Transverse colon (tissue), 4 donors: ENCODE data around the gene AGTR1.

ENCODE experiments used
- CTCF ChIP-seq, 5 experiments: fragments of 200-600 bp in 3 of 5; fragments of 450-650 bp in 2 of 5; sonication (generic) in 3 of 5; IDR thresholded peaks; 1 replicate in 2 of 5; 2 replicates in 3 of 5; pipeline ENCODE4 v1.5.1; 2016 to 2017; ENCODE audit warnings: antibody characterized with exemption in 5 of 5, inconsistent platforms in 3 of 5, mild to moderate bottlenecking in 2 of 5, moderate library complexity in 1 of 5
- POLR2AphosphoS5 ChIP-seq, 3 donors: sonication (generic); formaldehyde crosslinking; IDR thresholded peaks; one replicate each; pipeline ENCODE4 v1.6.1; 2016; ENCODE audit warnings: antibody characterized with exemption in 3 of 3

GRCh38 chr3:148651549-148651948 is 46.2 kb upstream of the AGTR1 start:
- TF ChIP-seq CTCF (IDR thresholded peaks at IDR 0.05) (no peak), POLR2AphosphoS5 (IDR thresholded peaks at IDR 0.05) (no peak)
